Measurements from ENCODE around the gene CPLX4.

Gene CPLX4

DNA sequence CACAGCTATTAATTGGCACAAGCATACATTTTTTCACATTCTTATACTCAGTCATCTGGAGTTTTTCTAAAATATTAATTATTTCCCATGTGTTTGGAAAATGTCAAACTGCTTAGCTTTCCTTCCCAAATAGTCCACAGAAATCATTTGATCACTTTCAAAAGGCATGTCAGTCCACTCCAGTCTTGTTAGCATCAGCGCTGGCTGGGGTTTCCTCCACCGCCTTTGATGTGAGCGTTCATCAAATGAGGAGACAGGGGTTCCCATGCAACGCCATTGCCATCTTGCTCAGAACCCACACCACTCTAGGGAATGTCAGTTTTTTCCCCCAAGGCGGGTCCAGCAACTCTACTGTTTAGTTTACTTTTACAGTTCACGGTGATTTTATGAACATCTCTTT, 32.1 kb downstream of the CPLX4 start:
- no peak overlapping the region for H3K4me2 ChIP-seq (ENCODE audit: insufficient read depth, low read length)
- no peaks in the 10 kb centered on the region for H4K20me1 ChIP-seq (ENCODE audit: insufficient read depth, low read length)
- ATAC-seq (ENCODE audit: insufficient read depth, low read depth) (no peak), DNase-seq (no peak)
- no peak for TF ChIP-seq EZH2 (IDR thresholded peaks at IDR 0.05; ENCODE audit: borderline replicate concordance, low read depth, low read length, severe bottlenecking)
- TF ChIP-seq, protein P1, sequence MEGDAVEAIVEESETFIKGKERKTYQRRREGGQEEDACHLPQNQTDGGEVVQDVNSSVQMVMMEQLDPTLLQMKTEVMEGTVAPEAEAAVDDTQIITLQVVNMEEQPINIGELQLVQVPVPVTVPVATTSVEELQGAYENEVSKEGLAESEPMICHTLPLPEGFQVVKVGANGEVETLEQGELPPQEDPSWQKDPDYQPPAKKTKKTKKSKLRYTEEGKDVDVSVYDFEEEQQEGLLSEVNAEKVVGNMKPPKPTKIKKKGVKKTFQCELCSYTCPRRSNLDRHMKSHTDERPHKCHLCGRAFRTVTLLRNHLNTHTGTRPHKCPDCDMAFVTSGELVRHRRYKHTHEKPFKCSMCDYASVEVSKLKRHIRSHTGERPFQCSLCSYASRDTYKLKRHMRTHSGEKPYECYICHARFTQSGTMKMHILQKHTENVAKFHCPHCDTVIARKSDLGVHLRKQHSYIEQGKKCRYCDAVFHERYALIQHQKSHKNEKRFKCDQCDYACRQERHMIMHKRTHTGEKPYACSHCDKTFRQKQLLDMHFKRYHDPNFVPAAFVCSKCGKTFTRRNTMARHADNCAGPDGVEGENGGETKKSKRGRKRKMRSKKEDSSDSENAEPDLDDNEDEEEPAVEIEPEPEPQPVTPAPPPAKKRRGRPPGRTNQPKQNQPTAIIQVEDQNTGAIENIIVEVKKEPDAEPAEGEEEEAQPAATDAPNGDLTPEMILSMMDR (IDR thresholded peaks at IDR 0.05; ENCODE audit: borderline replicate concordance, extremely low read depth, low read length, poor library complexity, severe bottlenecking) = no peak
- H3K27me3 ChIP-seq (ENCODE audit: insufficient read depth, low read length, poor library complexity) = peaks cover 14% of the 10 kb centered on the region
- no peak overlapping the region for H3K9ac ChIP-seq (ENCODE audit: low read depth, low read length)
- no peaks in the 10 kb centered on the region for H3K9me3 ChIP-seq (ENCODE audit: insufficient read depth, low read length, severe bottlenecking)
- H3K36me3 ChIP-seq (ENCODE audit: insufficient read depth, low read length) = no peaks in the 10 kb centered on the region
- H3K79me2 ChIP-seq (ENCODE audit: insufficient read depth, low read length) = no peaks in the 10 kb centered on the region
- no peak overlapping the region for H3K27ac ChIP-seq (ENCODE audit: low read length)
- no peak overlapping the region for H2AFZ ChIP-seq (ENCODE audit: low read depth, low read length)
- no peak overlapping the region for H3K4me3 ChIP-seq (ENCODE audit: low read depth in 1 of 2, low read length in 2 of 2)
- no peaks in the 10 kb centered on the region for H3K4me1 ChIP-seq (ENCODE audit: insufficient read depth, low read length)

DNA sequence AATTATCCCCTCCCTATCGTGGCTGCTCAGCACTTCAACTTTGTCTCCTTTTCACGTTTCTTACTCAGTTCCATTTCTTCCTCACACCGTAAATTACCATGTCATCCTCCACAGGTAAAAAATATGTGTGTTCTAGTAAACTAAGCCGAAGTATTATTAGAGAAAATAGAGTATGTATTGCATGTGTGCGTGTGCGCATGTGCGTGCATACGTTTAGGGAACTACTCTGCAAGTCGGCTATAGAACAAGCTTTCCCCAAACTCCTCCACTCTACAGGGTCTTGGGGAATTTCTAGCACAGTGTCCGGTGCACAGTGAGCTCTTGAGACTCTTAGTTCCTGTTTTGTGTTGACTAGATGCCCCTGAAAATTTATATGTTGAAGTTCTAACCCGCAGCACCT, 36.1 kb downstream of the CPLX4 start:
- DNase-seq = no peak
- H3K4me1 ChIP-seq (ENCODE audit: insufficient read depth, low read length) = no peaks in the 10 kb centered on the region
- H3K36me3 ChIP-seq (ENCODE audit: insufficient read depth, low read length) = no peaks in the 10 kb centered on the region
- no peak overlapping the region for H3K4me2 ChIP-seq (ENCODE audit: insufficient read depth, low read length)
- TF ChIP-seq, protein P1 (IDR thresholded peaks at IDR 0.05; ENCODE audit: borderline replicate concordance, extremely low read depth, low read length, poor library complexity, severe bottlenecking) = no peak
- TF ChIP-seq EZH2 (IDR thresholded peaks at IDR 0.05; ENCODE audit: borderline replicate concordance, low read depth, low read length, severe bottlenecking) = no peak
- H3K27ac ChIP-seq (ENCODE audit: low read length) = no peak overlapping the region
- no peak overlapping the region for H3K9ac ChIP-seq (ENCODE audit: low read depth, low read length)
- H3K27me3 ChIP-seq (ENCODE audit: insufficient read depth, low read length, poor library complexity) = peaks cover 14% of the 10 kb centered on the region
- H3K9me3 ChIP-seq (ENCODE audit: insufficient read depth, low read length, severe bottlenecking) = no peaks in the 10 kb centered on the region
- no peak overlapping the region for H3K4me3 ChIP-seq (ENCODE audit: low read depth in 1 of 2, low read length in 2 of 2)
- H4K20me1 ChIP-seq (ENCODE audit: insufficient read depth, low read length) = no peaks in the 10 kb centered on the region
- no peaks in the 10 kb centered on the region for H3K79me2 ChIP-seq (ENCODE audit: insufficient read depth, low read length)
- no peak overlapping the region for H2AFZ ChIP-seq (ENCODE audit: low read depth, low read length)
- no peak for ATAC-seq (ENCODE audit: insufficient read depth, low read depth)

DNA sequence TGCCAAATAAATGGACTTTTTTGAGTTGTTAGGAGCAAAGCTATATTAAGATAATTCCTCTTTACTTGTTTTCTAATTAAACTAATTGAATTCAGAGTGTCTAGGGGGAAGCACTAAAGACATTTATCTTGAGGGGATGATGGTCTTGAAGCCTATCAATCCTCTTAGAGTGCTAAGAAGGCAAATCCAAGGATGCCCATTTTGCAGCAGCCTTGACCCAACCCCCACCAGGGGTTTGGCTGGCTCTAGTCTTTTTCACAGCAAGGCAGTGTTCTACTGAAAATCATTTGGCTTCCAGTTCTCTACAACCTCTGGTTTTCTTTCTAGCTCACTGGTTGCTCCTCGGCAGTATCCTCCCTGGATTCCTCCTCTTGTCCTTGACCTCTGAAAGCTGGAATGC, 38.7 kb downstream of the CPLX4 start:
- DNase-seq (no peak), ATAC-seq (ENCODE audit: insufficient read depth, low read depth) (no peak)
- H3K36me3 ChIP-seq (ENCODE audit: insufficient read depth, low read length) = no peaks in the 10 kb centered on the region
- H3K9me3 ChIP-seq (ENCODE audit: insufficient read depth, low read length, severe bottlenecking) = no peaks in the 10 kb centered on the region
- no peak overlapping the region for H3K4me2 ChIP-seq (ENCODE audit: insufficient read depth, low read length)
- no peak overlapping the region for H3K27ac ChIP-seq (ENCODE audit: low read length)
- peaks cover 14% of the 10 kb centered on the region for H3K27me3 ChIP-seq (ENCODE audit: insufficient read depth, low read length, poor library complexity)
- TF ChIP-seq EZH2 (IDR thresholded peaks at IDR 0.05; ENCODE audit: borderline replicate concordance, low read depth, low read length, severe bottlenecking) = no peak
- TF ChIP-seq, protein P1 (IDR thresholded peaks at IDR 0.05; ENCODE audit: borderline replicate concordance, extremely low read depth, low read length, poor library complexity, severe bottlenecking) = no peak
- no peak overlapping the region for H3K9ac ChIP-seq (ENCODE audit: low read depth, low read length)
- no peak overlapping the region for H3K4me3 ChIP-seq (ENCODE audit: low read depth in 1 of 2, low read length in 2 of 2)
- H3K4me1 ChIP-seq (ENCODE audit: insufficient read depth, low read length) = no peaks in the 10 kb centered on the region
- no peaks in the 10 kb centered on the region for H4K20me1 ChIP-seq (ENCODE audit: insufficient read depth, low read length)
- no peak overlapping the region for H2AFZ ChIP-seq (ENCODE audit: low read depth, low read length)
- H3K79me2 ChIP-seq (ENCODE audit: insufficient read depth, low read length) = no peaks in the 10 kb centered on the region

DNA sequence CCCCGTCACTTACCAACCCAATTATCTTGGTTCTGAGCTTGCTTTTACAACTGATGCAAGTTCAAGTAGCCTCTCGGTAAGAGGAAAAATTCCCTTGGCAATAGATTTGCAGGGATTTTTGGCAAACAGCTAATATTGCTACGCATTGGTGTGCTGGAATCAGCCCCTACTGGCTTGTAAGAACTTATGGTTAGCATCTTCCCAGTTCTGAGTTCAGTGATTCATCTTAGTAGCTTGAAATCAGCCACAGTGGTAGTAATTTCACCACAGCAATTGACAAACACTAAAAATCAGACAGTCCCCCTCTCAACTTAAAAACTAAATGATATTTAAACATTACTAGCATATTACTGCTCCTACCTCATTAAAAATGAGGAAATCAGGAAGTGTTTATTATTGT, 39.3 kb downstream of the CPLX4 start:
- H3K27me3 ChIP-seq (ENCODE audit: insufficient read depth, low read length, poor library complexity) = peaks cover 14% of the 10 kb centered on the region
- H3K4me1 ChIP-seq (ENCODE audit: insufficient read depth, low read length) = no peaks in the 10 kb centered on the region
- no peak overlapping the region for H2AFZ ChIP-seq (ENCODE audit: low read depth, low read length)
- DNase-seq = no peak
- H3K27ac ChIP-seq (ENCODE audit: low read length) = no peak overlapping the region
- TF ChIP-seq, protein P1 (IDR thresholded peaks at IDR 0.05; ENCODE audit: borderline replicate concordance, extremely low read depth, low read length, poor library complexity, severe bottlenecking) = no peak
- H3K4me3 ChIP-seq (ENCODE audit: low read depth in 1 of 2, low read length in 2 of 2) = no peak overlapping the region
- H3K9ac ChIP-seq (ENCODE audit: low read depth, low read length) = no peak overlapping the region
- no peaks in the 10 kb centered on the region for H3K79me2 ChIP-seq (ENCODE audit: insufficient read depth, low read length)
- H4K20me1 ChIP-seq (ENCODE audit: insufficient read depth, low read length) = no peaks in the 10 kb centered on the region
- H3K36me3 ChIP-seq (ENCODE audit: insufficient read depth, low read length) = no peaks in the 10 kb centered on the region
- ATAC-seq (ENCODE audit: insufficient read depth, low read depth) = no peak
- no peaks in the 10 kb centered on the region for H3K9me3 ChIP-seq (ENCODE audit: insufficient read depth, low read length, severe bottlenecking)
- H3K4me2 ChIP-seq (ENCODE audit: insufficient read depth, low read length) = no peak overlapping the region
